HUES48 (cell line): ENCODE measurements around the gene SLIT3.

Experiments
- H3K27ac ChIP-seq: one replicate; pipeline ENCODE4 v1.7.0; 2013; ENCODE audit warnings: low read depth, low read length, inconsistent platforms
- H3K27me3 ChIP-seq: 2 replicates; pipeline ENCODE4 v1.6.1; 2013; ENCODE audit warnings: mild to moderate bottlenecking, low read length; ENCODE audit not compliant: control insufficient read depth, insufficient read depth
- H3K36me3 ChIP-seq: 2 replicates; pipeline ENCODE4 v1.6.1; 2013; ENCODE audit warnings: low read length; ENCODE audit not compliant: control insufficient read depth, insufficient read depth
- H3K4me1 ChIP-seq: 2 replicates; pipeline ENCODE4 v1.6.1; 2013; ENCODE audit warnings: mild to moderate bottlenecking, low read length; ENCODE audit not compliant: control insufficient read depth, insufficient read depth
- H3K4me3 ChIP-seq: 2 replicates; pipeline ENCODE4 v1.5.1; 2013; ENCODE audit warnings: mild to moderate bottlenecking, low read depth, low read length
- H3K9ac ChIP-seq: 2 replicates; pipeline ENCODE4 v1.6.1; 2013; ENCODE audit warnings: mild to moderate bottlenecking, low read depth, low read length, moderate library complexity
- H3K9me3 ChIP-seq: 2 replicates; pipeline ENCODE4 v1.6.1; 2013; ENCODE audit warnings: low read length; ENCODE audit not compliant: control insufficient read depth, insufficient read depth

SLIT3 gene

DNA sequence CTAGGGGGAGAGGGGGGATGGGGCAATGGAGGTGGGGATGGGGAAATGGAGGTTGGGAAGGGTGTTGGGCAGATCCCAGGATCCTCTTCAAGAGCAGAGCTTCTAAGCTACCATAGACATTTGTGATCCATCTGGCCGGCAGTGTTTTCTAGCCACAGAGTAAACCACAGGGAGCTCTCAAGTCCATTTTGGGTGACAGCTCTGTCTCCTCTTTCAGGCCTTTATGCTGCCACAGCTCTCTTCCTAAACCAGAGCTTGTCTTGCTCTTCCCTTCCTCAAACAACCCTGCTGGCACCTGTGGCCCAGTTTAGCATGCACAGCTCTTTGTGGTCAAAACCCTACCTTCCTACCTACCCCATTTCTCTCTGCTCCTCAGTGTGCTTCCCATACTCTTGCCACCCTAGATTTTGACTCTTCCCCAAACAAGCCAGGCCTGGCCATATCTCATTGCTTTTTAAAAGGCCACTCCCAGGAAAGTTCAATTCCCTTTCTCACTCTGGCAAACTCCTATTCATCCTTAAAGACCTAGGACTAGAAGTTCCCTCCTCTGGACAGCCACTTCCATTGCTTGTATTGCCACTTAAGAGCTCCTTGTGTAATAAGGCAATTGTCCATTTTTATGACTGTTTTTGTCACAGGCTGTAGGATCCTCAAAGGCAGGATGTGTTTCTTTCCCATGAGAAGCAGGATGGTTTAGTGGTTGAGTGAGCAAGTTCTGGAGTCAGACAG lies 637.5 kb downstream of the SLIT3 start:
- Histone ChIP-seq H3K9ac (no peak overlapping the region), H3K27me3 (no peaks in the 10 kb centered on the region), H3K36me3 (no peaks in the 10 kb centered on the region), H3K4me3 (no peak overlapping the region), H3K27ac (no peak overlapping the region), H3K4me1 (no peaks in the 10 kb centered on the region), H3K9me3 (no peaks in the 10 kb centered on the region)

DNA sequence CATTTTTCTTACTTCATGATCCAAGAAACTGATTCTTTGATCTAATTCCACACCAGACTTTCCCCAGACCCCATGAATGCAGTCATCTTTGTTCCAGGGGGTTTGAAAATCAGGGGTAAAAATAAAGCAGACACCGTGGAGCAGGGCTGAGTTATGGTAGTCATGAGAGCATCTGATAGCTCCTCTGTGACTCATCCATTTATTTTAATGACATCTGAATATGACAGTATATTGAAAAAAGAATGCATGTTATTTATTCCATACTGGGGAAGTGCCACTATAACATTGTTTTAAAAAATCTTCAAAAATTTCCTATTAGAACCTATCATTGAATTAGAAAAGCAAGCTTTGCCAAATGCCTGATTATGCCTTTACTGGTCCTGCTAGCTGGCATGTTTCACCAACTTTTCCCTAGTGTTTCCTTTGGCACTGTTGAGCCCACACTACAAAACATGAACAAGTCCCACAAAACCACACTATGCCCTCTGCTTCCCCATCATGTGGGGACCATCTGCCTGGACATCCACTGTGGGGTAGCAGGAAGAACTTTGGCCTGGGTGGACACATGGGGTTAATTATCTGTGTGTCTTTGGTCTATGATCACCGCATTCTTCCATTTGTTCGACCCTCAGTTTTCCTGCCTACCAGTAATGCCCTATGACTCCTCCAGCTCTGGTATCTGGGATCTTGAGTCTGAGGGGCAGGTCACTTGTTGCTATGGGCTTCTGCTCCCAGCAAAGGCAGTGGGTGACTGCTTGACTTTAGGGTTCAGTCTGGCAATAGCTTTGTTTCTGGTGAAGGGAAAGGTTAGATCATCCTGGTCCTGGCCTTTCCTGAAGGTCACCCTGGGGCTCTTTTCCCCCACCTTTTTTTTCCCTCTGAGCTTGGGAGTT lies 639.1 kb downstream of the SLIT3 start:
- Histone ChIP-seq H3K4me1 (no peaks in the 10 kb centered on the region), H3K36me3 (no peaks in the 10 kb centered on the region), H3K4me3 (no peak overlapping the region), H3K27me3 (no peaks in the 10 kb centered on the region), H3K9ac (no peak overlapping the region), H3K9me3 (no peaks in the 10 kb centered on the region), H3K27ac (no peak overlapping the region)

DNA sequence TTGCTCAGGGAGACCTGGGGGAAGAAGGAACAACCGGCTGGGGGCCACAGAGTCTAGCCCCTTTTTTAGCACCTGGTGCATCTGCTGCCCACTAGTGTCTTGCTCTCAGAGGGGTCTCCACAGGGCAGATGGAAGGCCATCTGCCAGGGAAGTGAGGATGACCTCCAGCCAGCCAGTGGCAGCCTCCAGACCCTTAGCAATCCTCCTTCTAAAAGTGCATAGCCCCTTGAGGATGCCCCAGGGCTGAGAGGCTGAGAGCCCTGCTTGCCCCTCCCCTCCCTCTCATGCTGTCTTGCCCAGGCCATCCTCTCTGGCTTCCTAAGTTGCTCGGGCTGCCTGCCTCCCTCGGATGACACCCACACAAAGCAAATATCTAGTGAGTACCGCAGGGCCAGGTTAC lies 640.2 kb downstream of the SLIT3 start:
- Histone ChIP-seq H3K9me3 (no peaks in the 10 kb centered on the region), H3K27ac (no peak overlapping the region), H3K27me3 (no peaks in the 10 kb centered on the region), H3K4me1 (no peaks in the 10 kb centered on the region), H3K9ac (no peak overlapping the region), H3K4me3 (no peak overlapping the region), H3K36me3 (no peaks in the 10 kb centered on the region)

DNA sequence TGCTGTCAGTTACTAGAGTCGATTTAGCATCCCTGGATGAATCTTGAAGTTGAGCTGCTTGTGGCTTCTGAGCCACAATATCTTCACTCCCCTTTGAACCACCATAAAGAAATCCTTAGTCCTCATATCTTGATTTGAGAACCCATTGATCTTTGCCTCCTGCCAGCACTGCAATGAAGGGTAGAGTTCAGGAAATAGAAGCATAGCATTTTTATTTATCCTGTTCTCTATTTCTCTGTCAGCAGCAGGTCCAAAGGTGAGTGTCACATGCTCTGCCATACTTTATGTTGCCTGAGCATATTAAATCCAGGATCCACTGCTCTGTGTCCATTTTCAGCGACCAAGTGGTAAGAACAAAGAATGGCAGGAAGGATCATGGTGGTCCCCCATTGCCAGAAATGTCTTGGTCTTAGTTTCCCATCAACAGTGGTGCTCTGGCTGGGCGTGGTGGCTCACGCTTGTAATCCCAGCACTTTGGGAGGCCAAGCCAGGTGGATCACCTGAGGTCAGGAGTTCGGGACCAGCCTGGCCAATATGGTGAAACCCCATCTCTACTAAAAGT lies 641.6 kb downstream of the SLIT3 start:
- no peak overlapping the region for H3K9ac ChIP-seq
- no peaks in the 10 kb centered on the region for H3K27me3 ChIP-seq
- H3K27ac ChIP-seq: no peak overlapping the region
- no peaks in the 10 kb centered on the region for H3K4me1 ChIP-seq
- no peak overlapping the region for H3K4me3 ChIP-seq
- no peaks in the 10 kb centered on the region for H3K9me3 ChIP-seq
- H3K36me3 ChIP-seq: no peaks in the 10 kb centered on the region

DNA sequence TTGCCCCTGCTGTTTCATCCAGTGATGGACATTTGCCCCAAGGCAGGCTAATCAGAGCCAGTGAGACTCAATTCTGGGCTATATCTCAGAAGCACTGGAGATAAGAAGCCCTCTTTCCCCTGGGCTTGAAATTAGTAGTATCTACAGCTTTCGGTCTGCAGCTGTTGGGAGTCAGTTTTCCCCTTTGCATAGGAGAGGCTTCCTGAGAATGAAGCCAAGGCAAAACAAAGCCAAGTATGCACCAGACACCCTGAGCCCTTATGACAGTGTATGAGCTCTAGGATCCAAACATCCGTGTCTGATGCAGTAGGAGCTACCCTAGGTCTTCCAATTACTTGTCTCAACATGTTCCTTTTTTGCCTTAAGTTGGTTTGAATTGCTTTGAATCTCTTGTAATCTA lies 642.5 kb downstream of the SLIT3 start:
- no peak overlapping the region for H3K27ac ChIP-seq
- H3K9me3 ChIP-seq: no peaks in the 10 kb centered on the region
- H3K9ac ChIP-seq: no peak overlapping the region
- no peaks in the 10 kb centered on the region for H3K4me1 ChIP-seq
- no peak overlapping the region for H3K4me3 ChIP-seq
- no peaks in the 10 kb centered on the region for H3K36me3 ChIP-seq
- H3K27me3 ChIP-seq: no peaks in the 10 kb centered on the region

DNA sequence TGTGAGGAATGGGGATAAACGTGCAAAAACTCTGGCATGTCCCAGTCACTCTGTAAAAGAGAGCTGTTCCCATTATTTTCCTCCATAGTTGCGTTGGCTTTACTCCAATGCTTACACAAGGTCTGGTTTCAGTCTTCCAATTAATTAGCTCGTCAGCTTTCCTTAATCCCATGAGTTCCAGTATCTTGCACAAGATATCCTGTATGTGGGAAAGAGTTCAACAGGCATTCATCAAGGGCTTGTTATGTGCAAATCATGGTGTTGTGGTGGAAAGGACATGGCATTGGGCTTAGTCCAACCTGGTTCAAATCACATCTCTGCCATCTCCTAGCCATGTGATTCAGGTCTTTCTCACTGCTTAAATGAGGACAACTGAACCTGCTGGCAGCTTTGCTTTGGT lies 644.3 kb downstream of the SLIT3 start:
- no peaks in the 10 kb centered on the region for H3K9me3 ChIP-seq
- no peaks in the 10 kb centered on the region for H3K36me3 ChIP-seq
- H3K9ac ChIP-seq: no peak overlapping the region
- H3K27ac ChIP-seq: no peak overlapping the region
- H3K4me3 ChIP-seq: no peak overlapping the region
- H3K4me1 ChIP-seq: no peaks in the 10 kb centered on the region
- H3K27me3 ChIP-seq: no peaks in the 10 kb centered on the region

DNA sequence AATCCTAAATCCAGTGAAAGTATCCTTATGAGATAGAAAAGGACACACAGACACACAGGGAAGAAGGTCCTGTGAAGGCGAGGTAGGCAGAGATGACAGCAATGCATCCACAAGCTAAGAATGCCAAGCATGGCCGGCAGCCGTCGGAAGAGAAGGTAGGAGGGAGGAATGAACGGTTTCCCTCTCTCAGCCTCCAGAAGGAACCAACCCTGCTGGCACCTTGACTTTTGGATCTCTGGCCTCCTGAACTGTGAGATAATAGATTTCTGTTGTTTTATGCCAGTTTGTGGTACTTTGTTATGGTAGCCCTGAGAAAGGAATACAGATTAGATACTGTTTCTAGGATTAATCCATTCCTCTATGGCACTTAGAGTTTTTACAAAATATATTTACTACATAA lies 645.6 kb downstream of the SLIT3 start:
- H3K9ac ChIP-seq: no peak overlapping the region
- no peaks in the 10 kb centered on the region for H3K9me3 ChIP-seq
- H3K4me1 ChIP-seq: no peaks in the 10 kb centered on the region
- no peaks in the 10 kb centered on the region for H3K36me3 ChIP-seq
- H3K27me3 ChIP-seq: no peaks in the 10 kb centered on the region
- H3K4me3 ChIP-seq: no peak overlapping the region
- no peak overlapping the region for H3K27ac ChIP-seq

DNA sequence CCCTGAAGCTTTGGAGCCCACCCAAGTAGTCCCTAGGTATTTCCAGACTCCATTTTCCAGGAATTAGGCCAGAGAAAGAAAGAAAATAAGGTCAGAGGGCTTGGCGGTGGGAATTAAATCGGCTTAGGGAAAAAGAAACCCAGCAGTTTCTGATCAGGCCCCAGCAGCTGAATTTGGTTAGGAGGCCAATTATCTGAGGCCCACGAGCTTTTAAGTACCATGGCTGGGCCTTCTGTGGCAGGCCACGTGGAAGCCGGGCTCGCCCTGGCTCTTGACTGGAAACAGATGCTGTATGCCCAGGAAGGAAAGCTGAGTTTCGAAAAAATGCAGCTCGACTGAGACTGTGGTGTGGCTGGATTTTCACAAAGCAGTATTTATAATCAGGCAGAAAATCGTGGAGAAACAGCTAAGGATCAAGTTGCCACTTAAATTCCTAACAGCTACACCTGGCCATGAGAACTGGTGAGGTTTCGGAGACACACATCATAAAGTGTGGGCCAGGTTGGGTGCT lies 646.7 kb downstream of the SLIT3 start:
- H3K27ac ChIP-seq: no peak overlapping the region

DNA sequence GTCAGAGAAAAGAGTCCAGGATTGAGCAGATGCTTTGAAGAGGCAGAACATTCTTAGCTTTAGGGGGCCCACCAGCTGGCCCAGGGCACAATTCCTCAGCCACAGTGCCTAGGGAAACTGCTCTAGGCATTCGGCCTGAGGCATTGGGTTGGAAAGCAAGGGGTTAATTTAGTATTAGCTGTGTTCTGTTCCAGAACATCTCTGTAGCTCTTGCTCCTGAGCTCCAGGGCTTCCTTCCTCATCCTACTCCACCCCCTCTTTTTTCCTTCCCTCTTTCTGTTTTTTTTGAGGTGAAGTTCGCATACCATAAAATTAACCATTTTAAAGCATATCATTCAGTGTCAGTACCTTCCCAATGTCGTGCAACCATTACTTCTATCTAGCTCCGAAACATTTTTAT lies 647.3 kb downstream of the SLIT3 start:
- no peaks in the 10 kb centered on the region for H3K4me1 ChIP-seq
- H3K36me3 ChIP-seq: no peaks in the 10 kb centered on the region
- H3K27me3 ChIP-seq: no peaks in the 10 kb centered on the region
- H3K9ac ChIP-seq: no peak overlapping the region
- no peaks in the 10 kb centered on the region for H3K9me3 ChIP-seq
- H3K4me3 ChIP-seq: no peak overlapping the region
- no peak overlapping the region for H3K27ac ChIP-seq

More for the DNA sequence above, 646.7 kb downstream of the SLIT3 start:
- H3K27me3 ChIP-seq: no peaks in the 10 kb centered on the region
- H3K4me1 ChIP-seq: no peaks in the 10 kb centered on the region
- H3K4me3 ChIP-seq: no peak overlapping the region
- no peaks in the 10 kb centered on the region for H3K36me3 ChIP-seq
- no peak overlapping the region for H3K9ac ChIP-seq
- H3K9me3 ChIP-seq: no peaks in the 10 kb centered on the region

DNA sequence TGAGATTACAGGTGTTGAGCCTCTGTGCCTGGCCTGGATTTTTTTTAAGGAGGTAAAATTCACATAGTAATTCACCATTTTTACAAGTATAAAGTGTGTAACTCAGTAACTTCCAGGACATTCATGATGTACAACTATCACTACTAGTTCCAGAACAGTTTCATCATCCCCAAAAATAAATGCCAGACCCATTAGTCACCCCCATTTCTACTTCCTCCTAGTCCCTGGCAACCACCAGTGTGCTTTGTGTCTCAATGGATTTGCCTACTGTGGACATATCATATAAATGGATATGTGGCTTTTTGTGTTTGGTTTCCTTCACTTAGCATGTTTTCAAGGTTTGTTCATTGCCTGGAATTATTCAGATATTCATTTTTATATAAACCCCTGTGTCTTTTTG lies 649.3 kb downstream of the SLIT3 start:
- no peak overlapping the region for H3K27ac ChIP-seq

DNA sequence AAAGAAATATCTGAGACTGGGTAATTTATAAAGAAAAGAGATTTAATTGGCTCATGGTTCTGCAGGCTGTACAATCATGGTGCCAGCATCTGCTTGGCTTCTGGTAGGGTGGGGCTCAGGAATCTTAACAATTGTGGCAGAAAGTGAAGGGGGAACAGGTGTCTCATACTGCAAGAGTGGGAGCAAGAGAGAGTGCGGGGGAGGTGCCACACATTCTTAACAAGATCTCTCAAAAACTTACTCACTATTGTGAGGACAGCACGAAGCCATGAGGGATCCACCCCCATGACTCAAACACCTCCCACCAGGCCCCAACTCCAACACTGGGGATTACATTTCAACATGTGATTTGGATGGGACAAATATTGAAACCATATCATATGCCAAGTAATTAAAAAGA lies 651.6 kb downstream of the SLIT3 start:
- H3K27me3 ChIP-seq: no peaks in the 10 kb centered on the region
- no peaks in the 10 kb centered on the region for H3K4me1 ChIP-seq
- no peak overlapping the region for H3K4me3 ChIP-seq
- H3K36me3 ChIP-seq: no peaks in the 10 kb centered on the region
- H3K9me3 ChIP-seq: no peaks in the 10 kb centered on the region; the same call in 1 of the 2 replicates
- no peak overlapping the region for H3K27ac ChIP-seq
- H3K9ac ChIP-seq: no peak overlapping the region

More for the DNA sequence above, 649.3 kb downstream of the SLIT3 start:
- Histone ChIP-seq H3K4me3 (no peak overlapping the region), H3K4me1 (no peaks in the 10 kb centered on the region), H3K36me3 (no peaks in the 10 kb centered on the region), H3K9ac (no peak overlapping the region), H3K27me3 (no peaks in the 10 kb centered on the region), H3K9me3 (no peaks in the 10 kb centered on the region)
